NCI-H1092 treated with DMSO at 0.1 percent for 48 hours (cell line): Measurements from ENCODE around the gene CDR2.
A peak's percentile ranks its signal among the peaks of the same experiment; 100 is the strongest.
"Not testable (repeated sequence)": the region's sequence is repeated elsewhere in the genome, so short reads cannot be mapped to it uniquely, and the experiment has no call there.

Experiments
- DNase-seq: peaks from one replicate; lab custom pipeline; 2025; lab: John Stamatoyannopoulos, UW

CDR2 gene

GRCh38 chr16:22307838-22308237, 66.6 kb downstream of the CDR2 start:
- DNase-seq: no peak

- no peak for DNase-seq
Observed at GRCh38 chr16:22306788-22307187, 67.6 kb downstream of the CDR2 start.

GRCh38 chr16:22304411-22304810, 70.0 kb downstream of the CDR2 start:
- no peak for DNase-seq

GRCh38 chr16:22302776-22303363, 71.5 kb downstream of the CDR2 start:
- DNase-seq: no peak

- DNase-seq: not testable (repeated sequence)
Observed at GRCh38 chr16:22301423-22301822, 73.0 kb downstream of the CDR2 start.

- DNase-seq: peak; percentile 15
Observed at GRCh38 chr16:22300427-22301071, 73.9 kb downstream of the CDR2 start.

- DNase-seq: no peak
Observed at GRCh38 chr16:22299036-22299435, 75.4 kb downstream of the CDR2 start.

GRCh38 chr16:22297871-22298733, 76.3 kb downstream of the CDR2 start:
- DNase-seq: peak; percentile 92

GRCh38 chr16:22297114-22297870, 77.1 kb downstream of the CDR2 start, which contains the start of gene POLR3E:
Gene POLR3E, plus strand, starts transcription at chr16:22297409. Its CDS starts 5,560 bp downstream, at chr16:22302969.
- peak; percentile 96 for DNase-seq

GRCh38 chr16:22296225-22297113, 78.0 kb downstream of the CDR2 start:
- no peak for DNase-seq
